ENCODE measurements around the gene HEATR9.
A peak's percentile ranks its signal among the peaks of the same experiment; 100 is the strongest.

The HEATR9 gene

GRCh38 chr17:35817196-35817595 lies 51.5 kb downstream of the HEATR9 start:
- no peak for DNase-seq
- ATAC-seq (replicated peaks), result no peak
- Mint-ChIP-seq H3K27me3 (no peaks in the 10 kb centered on the region), H3K9me3 (no peaks in the 10 kb centered on the region), H3K4me3 (no peak overlapping the region), H3K4me1 (peaks cover 11 to 34% of the 10 kb centered on the region in 2 donors), H3K36me3 (peaks cover 9 to 32% of the 10 kb centered on the region in 2 donors), H3K27ac (no peak overlapping the region)

- Mint-ChIP-seq H3K27me3 (no peaks in the 10 kb centered on the region), H3K4me3 (no peak overlapping the region), H3K27ac (no peak overlapping the region), H3K9me3 (no peaks in the 10 kb centered on the region), H3K36me3 (peaks cover 9 to 32% of the 10 kb centered on the region in 2 donors), H3K4me1 (peaks cover 11 to 37% of the 10 kb centered on the region in 2 donors)
- ATAC-seq (replicated peaks) (no peak), DNase-seq (no peak)
Measured at GRCh38 chr17:35816723-35817122, 52.0 kb downstream of the HEATR9 start.

- H3K27ac Mint-ChIP-seq, result no peak overlapping the region
- peaks cover 24 to 52% of the 10 kb centered on the region in 2 donors for H3K4me1 Mint-ChIP-seq
- no peaks in the 10 kb centered on the region for H3K27me3 Mint-ChIP-seq
- H3K9me3 Mint-ChIP-seq, result no peaks in the 10 kb centered on the region
- H3K36me3 Mint-ChIP-seq, result peaks cover 2 to 23% of the 10 kb centered on the region in 2 donors
- H3K4me3 Mint-ChIP-seq, result no peak overlapping the region
- DNase-seq (no peak), ATAC-seq (replicated peaks) (no peak)
Measured at GRCh38 chr17:35812456-35812855, 56.2 kb downstream of the HEATR9 start.

- no peak overlapping the region for H3K27ac Mint-ChIP-seq
- peaks cover 24 to 52% of the 10 kb centered on the region in 2 donors for H3K4me1 Mint-ChIP-seq
- DNase-seq, result no peak
- ATAC-seq (replicated peaks), result no peak
- H3K9me3 Mint-ChIP-seq, result no peaks in the 10 kb centered on the region
- H3K36me3 Mint-ChIP-seq, result peaks cover 2 to 23% of the 10 kb centered on the region in 2 donors
- no peaks in the 10 kb centered on the region for H3K27me3 Mint-ChIP-seq
- H3K4me3 Mint-ChIP-seq, result no peak overlapping the region
Measured at GRCh38 chr17:35811759-35812158, 56.9 kb downstream of the HEATR9 start.

- peaks cover 2 to 15% of the 10 kb centered on the region in 2 donors for H3K36me3 Mint-ChIP-seq
- H3K4me3 Mint-ChIP-seq, result peak overlapping the region; percentile 89 to 98
- H3K4me1 Mint-ChIP-seq, result peaks cover 20 to 41% of the 10 kb centered on the region in 2 donors
- no peaks in the 10 kb centered on the region for H3K27me3 Mint-ChIP-seq
- no peaks in the 10 kb centered on the region for H3K9me3 Mint-ChIP-seq
- peak; percentile 18 to 22 for ATAC-seq (replicated peaks)
- peak overlapping the region; percentile 99 for H3K27ac Mint-ChIP-seq
- no peak for DNase-seq
Measured at GRCh38 chr17:35809855-35810461, 58.7 kb downstream of the HEATR9 start.

- Mint-ChIP-seq H3K27ac (peak within 1 kb of the TSS; percentile 99), H3K27me3 (no peaks in the 10 kb centered on the region), H3K36me3 (peaks cover 2 to 15% of the 10 kb centered on the region in 2 donors), H3K4me3 (peak within 1 kb of the TSS; percentile 89 to 98), H3K4me1 (peaks cover 20 to 38% of the 10 kb centered on the region in 2 donors), H3K9me3 (no peaks in the 10 kb centered on the region)
- ATAC-seq (replicated peaks), result peak; percentile 92 to 93
- peak; percentile 96 for DNase-seq
Measured at GRCh38 chr17:35808962-35809854, 59.5 kb downstream of the HEATR9 start, which contains the start of gene TAF15. TAF15 (plus strand) TSS chr17:35809484; CDS start chr17:35809570, 86 bp downstream.

GRCh38 chr17:35808240-35808961 lies 60.3 kb downstream of the HEATR9 start:
- DNase-seq (no peak), ATAC-seq (replicated peaks) (no peak)
- Mint-ChIP-seq H3K9me3 (no peaks in the 10 kb centered on the region), H3K4me3 (peak overlapping the region; percentile 89 to 98), H3K27ac (peak overlapping the region; percentile 99), H3K27me3 (no peaks in the 10 kb centered on the region), H3K36me3 (peaks cover 2 to 10% of the 10 kb centered on the region in 2 donors), H3K4me1 (peaks cover 20 to 33% of the 10 kb centered on the region in 2 donors)

GRCh38 chr17:35807371-35808144 lies 61.1 kb downstream of the HEATR9 start:
- H3K36me3 Mint-ChIP-seq, result peaks cover 2 to 4% of the 10 kb centered on the region in 2 donors
- no peaks in the 10 kb centered on the region for H3K9me3 Mint-ChIP-seq
- no peak overlapping the region for H3K4me3 Mint-ChIP-seq
- H3K27me3 Mint-ChIP-seq, result no peaks in the 10 kb centered on the region
- ATAC-seq (replicated peaks), result no peak
- H3K27ac Mint-ChIP-seq, result peak overlapping the region; percentile 14
- H3K4me1 Mint-ChIP-seq, result peaks cover 17 to 28% of the 10 kb centered on the region in 2 donors
- DNase-seq, result no peak
